COLO668 (cell line): ENCODE measurements around the gene NACC1.

Experiments
- DNase-seq: peaks from one replicate; lab custom pipeline; 2025; ENCODE audit not compliant: unreplicated experiment; lab: John Stamatoyannopoulos, UW

The NACC1 gene

DNA sequence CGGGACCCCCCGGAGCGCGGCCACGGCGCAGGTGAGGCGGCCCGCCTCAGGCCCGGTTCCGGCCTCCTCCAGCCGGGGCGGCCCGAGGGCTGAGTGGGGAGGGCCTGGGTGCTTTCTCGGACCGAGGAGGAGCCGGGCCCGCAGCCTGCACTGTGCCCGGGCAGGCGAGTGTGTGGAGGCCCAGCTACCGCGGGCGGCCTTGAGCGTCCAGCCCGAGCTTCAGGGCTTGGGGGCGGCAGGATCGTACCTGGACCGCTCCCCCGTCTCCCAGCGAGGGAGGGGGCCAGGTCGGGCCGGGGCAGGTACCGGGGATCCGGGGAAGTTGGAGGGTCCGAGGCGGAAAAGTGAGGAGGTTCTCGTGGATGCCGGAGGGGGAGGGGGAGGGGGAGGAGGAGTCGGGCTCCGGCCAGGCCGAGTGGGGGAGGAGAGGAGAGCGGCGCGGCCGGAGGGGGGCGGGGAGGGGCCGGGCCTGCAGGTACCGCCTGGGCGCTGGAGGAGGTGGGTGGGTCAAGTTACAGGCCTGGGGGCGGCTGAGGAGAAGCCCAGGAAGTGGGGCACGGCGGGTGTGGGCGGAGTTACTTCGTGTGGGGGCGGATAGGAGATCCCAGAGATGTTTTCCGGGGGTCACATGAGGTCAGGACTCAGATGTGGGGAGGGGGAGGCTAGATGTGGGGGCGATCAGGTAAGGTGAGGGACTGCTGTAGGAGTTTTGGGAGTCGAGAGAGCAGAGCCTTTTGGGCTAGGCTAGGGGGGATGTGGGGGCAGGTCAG, 545 bp downstream of the NACC1 start:
- peak; percentile 76 for DNase-seq

GRCh38 chr19:13119627-13120026, 1.6 kb downstream of the NACC1 start:
- DNase-seq = no peak

DNA sequence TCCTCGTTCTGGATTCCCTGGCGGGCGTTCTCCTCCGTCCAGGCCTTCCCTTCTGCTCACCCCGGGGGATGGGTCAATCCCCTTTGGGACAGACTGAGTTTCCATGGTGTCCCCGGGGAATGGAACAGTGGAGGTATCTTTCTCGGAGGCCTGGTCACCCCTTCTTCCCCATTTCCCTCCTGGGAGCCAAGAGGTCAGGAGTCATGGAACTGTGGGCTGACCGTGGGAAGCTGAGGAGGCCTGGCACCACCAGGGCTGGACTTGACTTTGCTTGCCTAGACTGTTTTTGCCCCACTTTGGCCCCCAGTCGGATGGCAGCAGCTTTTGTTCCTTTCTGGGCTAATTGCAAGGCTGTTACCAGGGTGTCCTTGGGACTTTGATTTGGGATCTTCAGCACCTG, 2.0 kb downstream of the NACC1 start:
- DNase-seq = no peak

DNA sequence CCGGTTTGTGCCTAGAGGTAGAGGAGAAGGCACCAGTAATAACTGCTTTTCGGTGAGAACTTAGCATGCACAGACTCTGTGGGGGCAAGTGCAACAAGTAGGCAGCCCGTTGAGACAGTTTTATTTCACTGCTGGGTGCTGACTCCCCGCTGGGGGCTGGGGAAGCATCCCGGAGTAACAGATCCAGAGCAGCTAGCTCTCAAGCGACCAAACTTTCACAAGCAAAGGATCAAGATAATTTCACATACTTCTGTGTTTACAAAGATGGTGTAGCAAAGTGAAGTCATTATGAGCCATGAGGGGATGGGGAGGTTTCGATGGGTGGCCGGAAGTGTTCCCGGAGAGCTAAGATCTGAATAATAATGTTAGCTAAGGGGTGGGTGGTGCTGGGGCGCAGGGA, 2.8 kb downstream of the NACC1 start:
- DNase-seq = no peak

DNA sequence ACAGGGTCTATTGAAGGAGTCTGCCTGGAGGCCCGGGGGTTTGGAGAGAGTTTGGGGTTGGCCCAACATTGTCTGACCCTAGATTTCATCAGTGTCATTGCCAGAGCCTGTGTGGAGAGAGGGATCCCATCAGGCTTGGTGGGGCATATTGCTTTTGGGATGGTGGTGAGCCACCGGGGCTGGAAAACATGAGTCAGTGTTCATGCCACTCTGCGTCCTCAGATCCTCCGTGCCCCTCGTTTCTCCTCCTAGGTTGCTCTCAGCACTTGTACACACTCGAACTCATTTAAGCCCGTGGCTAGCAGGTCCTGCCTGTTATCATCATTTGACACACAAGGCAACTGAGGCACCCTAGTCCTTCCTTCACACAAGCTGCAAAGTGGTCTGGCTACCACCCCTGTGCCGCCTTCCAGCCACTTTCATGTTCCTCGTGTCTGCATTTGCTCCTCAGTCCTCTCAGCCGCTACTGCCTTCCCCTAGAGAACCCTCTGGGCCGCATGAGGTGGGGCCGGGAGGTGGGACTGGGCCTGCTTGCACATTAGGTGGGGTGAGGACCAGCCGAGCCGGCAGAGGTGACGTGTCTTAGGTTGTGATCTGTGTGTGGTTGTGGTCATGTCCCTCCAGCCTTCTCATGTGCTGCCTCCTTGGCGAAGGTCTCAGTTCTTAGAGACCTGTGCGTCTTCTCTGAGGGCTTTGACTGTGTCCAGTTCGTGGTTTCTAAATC, 3.6 kb downstream of the NACC1 start:
- no peak for DNase-seq

GRCh38 chr19:13122275-13122878, 4.3 kb downstream of the NACC1 start:
- DNase-seq = no peak

DNA sequence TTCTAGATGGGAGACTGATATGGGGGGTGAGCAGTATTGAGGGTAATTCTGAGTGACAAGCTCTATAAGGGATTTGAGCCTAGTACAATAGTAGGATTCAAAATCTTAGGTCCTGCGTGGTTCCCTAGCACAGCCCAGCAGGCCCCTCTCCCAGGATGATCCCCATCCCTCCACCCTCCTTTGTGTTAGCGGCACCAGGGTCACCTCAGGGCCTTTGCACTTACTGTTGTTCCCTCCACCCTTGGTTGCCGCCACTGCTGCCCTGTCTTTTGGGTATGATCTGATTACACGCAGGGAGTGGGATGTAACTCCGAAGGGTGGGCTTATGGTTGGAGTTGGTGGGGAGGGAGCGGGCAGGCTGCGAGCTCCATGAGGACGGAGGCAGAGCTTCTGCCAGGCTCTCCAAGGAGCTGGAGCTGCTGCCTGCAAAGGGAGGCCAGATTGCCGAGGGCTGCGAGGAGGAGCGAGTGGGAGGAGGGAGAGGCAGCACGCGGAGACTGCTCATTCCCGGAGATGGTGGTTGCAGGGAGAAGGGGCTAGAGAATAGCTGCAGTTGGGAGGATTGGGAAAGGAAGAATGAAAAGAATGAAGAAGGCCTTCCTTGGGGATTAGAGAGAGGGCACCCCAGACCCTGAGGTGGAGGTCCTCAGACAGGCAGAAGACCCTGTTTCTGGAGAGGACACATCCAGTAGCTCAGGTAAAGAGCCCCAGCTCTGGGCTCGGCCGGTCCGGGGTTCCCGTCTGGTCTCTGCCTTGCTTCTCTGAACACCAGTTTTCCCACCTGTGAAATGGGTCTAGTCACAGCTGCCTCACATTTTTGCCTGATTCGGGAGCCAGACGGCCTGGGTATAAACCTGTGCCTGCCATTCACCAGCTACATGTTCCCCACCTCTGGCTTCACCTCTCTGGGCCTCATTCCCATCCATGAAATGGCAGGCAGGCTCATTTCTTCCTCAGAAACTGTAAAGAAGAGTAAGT, 5.2 kb downstream of the NACC1 start:
- DNase-seq = no peak

GRCh38 chr19:13127051-13127450, 9.0 kb downstream of the NACC1 start:
- no peak for DNase-seq

DNA sequence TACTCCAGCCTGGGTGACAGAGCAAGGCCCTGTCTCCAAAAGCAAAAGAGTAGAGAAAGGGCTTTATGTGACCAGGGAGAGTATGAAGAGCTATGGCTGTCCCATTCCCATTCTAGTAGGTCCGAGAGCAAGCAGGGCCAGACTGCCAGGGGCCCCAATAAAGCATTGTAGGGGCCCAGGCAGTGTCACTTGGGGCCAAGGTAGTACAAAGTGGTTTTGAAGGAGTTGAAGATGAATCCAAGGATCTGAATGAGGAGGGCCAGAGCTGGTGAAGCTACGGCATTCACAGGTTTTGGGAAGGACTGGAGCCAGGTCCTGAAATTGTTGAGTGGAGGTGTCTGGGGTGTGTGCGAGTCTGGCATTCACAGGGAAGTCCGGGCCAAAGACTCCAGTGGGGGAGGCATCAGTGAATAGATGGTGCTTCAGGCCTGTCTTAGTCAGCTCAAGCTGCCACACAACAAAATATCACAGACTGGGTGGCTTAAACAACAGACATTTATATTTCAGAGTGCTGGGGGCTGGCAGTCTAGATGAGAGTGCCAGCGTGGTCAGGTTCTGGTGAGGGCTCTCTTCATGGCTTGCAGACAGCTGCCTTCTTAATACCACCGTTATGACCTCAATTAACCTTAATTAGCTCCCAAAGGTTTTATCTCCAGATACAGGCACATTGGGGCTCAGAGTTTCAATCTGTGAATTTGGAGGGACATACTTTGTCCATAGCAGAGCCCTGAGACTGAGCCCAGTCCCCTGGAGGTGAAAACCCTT, 9.9 kb downstream of the NACC1 start:
- no peak for DNase-seq

DNA sequence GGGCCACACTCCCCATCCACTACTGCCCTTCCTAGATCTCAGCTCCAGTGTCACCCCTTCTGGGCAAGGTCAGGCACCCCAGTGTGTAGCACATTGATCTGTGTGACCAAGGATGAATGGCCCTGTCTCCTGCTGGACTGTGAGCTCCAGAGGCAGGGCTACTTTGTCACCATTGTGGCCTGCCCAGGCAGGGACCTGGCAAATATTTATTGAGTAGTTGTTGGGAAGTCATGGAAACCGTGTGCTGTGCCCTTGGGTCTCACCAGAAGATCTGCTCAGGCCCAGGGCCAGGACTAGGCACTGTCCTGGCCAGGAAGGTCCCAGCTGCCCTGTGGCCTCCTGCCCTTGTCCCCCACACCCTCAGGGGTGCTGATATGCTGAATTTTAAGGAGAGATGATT, 10.5 kb downstream of the NACC1 start:
- DNase-seq = no peak

DNA sequence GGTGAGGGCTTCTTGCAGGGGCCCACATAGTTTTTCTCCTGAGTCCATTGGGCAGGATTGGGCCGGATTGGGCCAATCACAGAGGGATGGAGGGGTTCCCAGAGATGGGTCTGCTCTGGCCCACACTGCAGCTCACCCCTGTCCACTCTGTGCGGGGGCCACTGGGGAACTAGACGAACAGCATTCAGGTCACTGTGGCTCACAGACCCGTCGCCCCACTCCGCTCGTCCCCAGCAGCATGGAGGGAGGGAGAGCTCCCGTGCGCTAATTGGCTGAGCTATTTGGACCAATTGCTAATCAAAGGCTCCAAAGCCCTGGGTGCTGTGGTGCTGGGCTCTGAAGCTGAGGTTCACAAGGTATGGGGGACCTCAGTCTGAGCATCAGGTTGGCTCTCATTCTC, 11.3 kb downstream of the NACC1 start:
- no peak for DNase-seq

GRCh38 chr19:13130886-13131490, 12.9 kb downstream of the NACC1 start:
- no peak for DNase-seq

DNA sequence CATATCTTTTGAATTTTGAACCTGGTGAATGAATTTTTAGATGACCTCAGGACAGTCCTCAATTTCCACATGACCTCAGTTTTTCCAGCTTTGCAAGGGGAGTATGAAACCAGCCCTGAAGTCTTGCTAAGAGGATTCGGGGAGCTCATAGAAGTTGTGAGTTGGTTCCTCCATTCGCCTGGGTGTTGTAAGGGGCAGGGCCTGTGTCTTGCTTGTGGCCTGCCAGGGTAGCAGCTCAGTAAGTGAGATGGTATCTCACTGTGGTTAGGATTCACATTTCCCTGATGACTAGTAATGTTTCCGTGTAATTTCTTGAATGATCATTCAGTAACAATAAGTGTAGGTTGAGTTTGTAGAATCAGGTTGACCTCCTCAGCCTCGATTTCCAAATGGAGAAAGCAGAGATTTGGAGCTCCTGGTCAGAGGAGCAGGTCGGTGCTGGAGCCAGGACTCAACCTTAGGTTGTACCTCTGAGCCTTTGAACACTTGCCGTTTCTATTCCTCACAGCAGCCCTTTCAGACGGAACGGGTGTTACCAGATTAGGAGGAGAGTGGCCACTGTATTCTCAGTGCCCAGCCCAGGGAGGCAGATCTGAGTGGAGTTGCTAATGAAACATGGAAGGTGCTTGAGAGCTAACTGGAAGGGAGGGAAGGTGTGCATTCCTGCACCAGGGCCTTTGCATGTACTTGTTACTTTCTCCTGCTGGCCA, 14.6 kb downstream of the NACC1 start:
- DNase-seq = no peak

- DNase-seq = no peak
Measured at GRCh38 chr19:13133241-13133870, 15.3 kb downstream of the NACC1 start.

DNA sequence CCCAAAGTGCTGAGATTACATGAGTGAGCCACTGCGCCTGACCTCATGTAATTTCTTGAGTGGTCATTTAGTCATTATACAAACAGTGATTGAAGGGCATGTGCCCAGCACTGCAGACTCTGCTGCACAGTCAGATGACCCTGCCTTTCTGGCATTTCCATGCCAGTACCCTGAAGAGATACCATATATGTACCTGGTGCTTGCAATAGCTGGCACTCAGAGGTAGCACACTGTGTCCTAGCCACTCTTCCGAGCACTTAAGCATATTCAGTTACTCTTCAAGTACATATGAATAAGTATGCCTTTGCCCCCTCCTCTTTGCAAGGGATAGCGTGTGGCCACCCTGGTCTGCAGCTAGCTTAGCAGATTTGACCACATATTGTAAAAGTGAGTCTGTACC, 16.6 kb downstream of the NACC1 start:
- DNase-seq = no peak

- no peak for DNase-seq
Measured at GRCh38 chr19:13135068-13136062, 17.3 kb downstream of the NACC1 start.

GRCh38 chr19:13137290-13137794, 19.3 kb downstream of the NACC1 start:
- no peak for DNase-seq
